DND-41 (cell line): ENCODE measurements around the gene TMC5.

ENCODE experiments used
- ATAC-seq: fragments of 200-7000 bp; cut with Tn5 transposase; 3 replicates; pipeline ENCODE4 v1.9.1; 2021; ENCODE audit warnings: low read depth; ENCODE audit not compliant: insufficient read depth
- DNase-seq: peaks from one replicate; pipeline ENCODE4 v3.0.0-alpha.2; 2020
- H2AFZ ChIP-seq: 2 replicates; pipeline ENCODE4 v1.6.0; 2012; ENCODE audit warnings: low read depth, low read length
- H3K27ac ChIP-seq: 2 replicates; pipeline ENCODE4 v1.5.1; 2012; ENCODE audit warnings: low read length, inconsistent platforms
- H3K27me3 ChIP-seq: fragments of 200-600 bp; sonication (generic); 2 replicates; pipeline ENCODE4 v1.6.0; 2012; ENCODE audit warnings: low read length, mild to moderate bottlenecking, inconsistent platforms; ENCODE audit not compliant: insufficient read depth, poor library complexity
- H3K36me3 ChIP-seq: 2 replicates; pipeline ENCODE4 v1.5.1; 2012; ENCODE audit warnings: low read length, inconsistent platforms; ENCODE audit not compliant: insufficient read depth
- H3K4me1 ChIP-seq: 2 replicates; pipeline ENCODE4 v1.5.1; 2012; ENCODE audit warnings: mild to moderate bottlenecking, low read length; ENCODE audit not compliant: insufficient read depth
- H3K4me2 ChIP-seq: 2 replicates; pipeline ENCODE4 v1.6.0; 2012; ENCODE audit warnings: mild to moderate bottlenecking, moderate library complexity, low read length, inconsistent platforms; ENCODE audit not compliant: insufficient read depth
- H3K4me3 ChIP-seq, 2 experiments: fragments of 200-600 bp in 1 of 2; shearing (Covaris generic) in 1 of 2; 2 replicates each; pipeline ENCODE4 v1.5.1; 2012 to 2016; ENCODE audit warnings: inconsistent platforms in 2 of 2, low read length in 2 of 2, mild to moderate bottlenecking in 2 of 2, low read depth in 1 of 2, moderate library complexity in 1 of 2
- H3K79me2 ChIP-seq: 2 replicates; pipeline ENCODE4 v1.6.0; 2012; ENCODE audit warnings: low read length, inconsistent platforms; ENCODE audit not compliant: insufficient read depth
- H3K9ac ChIP-seq: 2 replicates; pipeline ENCODE4 v1.6.0; 2012; ENCODE audit warnings: low read depth, mild to moderate bottlenecking, inconsistent platforms, low read length, moderate library complexity
- H3K9me3 ChIP-seq: 2 replicates; pipeline ENCODE4 v1.5.1; 2012; ENCODE audit warnings: low read length, moderate library complexity, mild to moderate bottlenecking, inconsistent platforms; ENCODE audit not compliant: insufficient read depth, severe bottlenecking
- H4K20me1 ChIP-seq: 2 replicates; pipeline ENCODE4 v1.6.0; 2012; ENCODE audit warnings: low read length; ENCODE audit not compliant: insufficient read depth
- EZH2 ChIP-seq: IDR thresholded peaks from 3 replicates; pipeline ENCODE4 v1.6.1; 2012; ENCODE audit warnings: borderline replicate concordance, low read depth, mild to moderate bottlenecking, moderate library complexity, low read length, inconsistent platforms; ENCODE audit not compliant: severe bottlenecking
- TF ChIP-seq, protein P1 (sequence below): IDR thresholded peaks from 2 replicates; pipeline ENCODE4 v1.5.1; 2012; ENCODE audit warnings: borderline replicate concordance, low read length, moderate library complexity, mild to moderate bottlenecking; ENCODE audit not compliant: poor library complexity, severe bottlenecking; ENCODE audit errors: extremely low read depth

Gene TMC5

DNA sequence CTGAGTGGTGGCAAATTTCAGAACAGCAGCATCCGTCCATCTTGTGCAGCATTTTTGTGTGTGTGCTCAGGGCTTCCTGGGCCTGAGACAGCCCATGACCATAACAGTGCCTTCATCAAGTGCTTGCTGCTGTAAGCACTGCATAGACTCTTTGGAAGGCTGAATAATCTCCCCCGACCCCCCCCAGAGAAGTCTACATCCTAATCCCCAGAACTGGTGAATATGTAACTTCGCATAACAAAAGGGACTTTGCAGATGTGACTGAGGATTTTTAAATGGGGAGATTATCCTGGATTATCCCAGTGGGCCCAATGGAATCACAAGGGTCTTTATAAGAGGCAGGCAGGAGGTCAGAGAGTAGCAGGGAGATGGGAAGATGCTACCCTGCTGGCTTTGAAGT is 50.6 kb downstream of the TMC5 start:
- Histone ChIP-seq H3K27me3 (no peaks in the 10 kb centered on the region), H3K4me3 (no peak overlapping the region), H3K9ac (no peak overlapping the region), H3K79me2 (no peaks in the 10 kb centered on the region), H3K9me3 (no peaks in the 10 kb centered on the region), H3K27ac (no peak overlapping the region), H3K4me2 (no peak overlapping the region), H3K4me1 (no peaks in the 10 kb centered on the region), H3K36me3 (no peaks in the 10 kb centered on the region), H4K20me1 (no peaks in the 10 kb centered on the region), H2AFZ (no peak overlapping the region)
- DNase-seq (no peak), ATAC-seq (no peak)
- TF ChIP-seq, protein P1, sequence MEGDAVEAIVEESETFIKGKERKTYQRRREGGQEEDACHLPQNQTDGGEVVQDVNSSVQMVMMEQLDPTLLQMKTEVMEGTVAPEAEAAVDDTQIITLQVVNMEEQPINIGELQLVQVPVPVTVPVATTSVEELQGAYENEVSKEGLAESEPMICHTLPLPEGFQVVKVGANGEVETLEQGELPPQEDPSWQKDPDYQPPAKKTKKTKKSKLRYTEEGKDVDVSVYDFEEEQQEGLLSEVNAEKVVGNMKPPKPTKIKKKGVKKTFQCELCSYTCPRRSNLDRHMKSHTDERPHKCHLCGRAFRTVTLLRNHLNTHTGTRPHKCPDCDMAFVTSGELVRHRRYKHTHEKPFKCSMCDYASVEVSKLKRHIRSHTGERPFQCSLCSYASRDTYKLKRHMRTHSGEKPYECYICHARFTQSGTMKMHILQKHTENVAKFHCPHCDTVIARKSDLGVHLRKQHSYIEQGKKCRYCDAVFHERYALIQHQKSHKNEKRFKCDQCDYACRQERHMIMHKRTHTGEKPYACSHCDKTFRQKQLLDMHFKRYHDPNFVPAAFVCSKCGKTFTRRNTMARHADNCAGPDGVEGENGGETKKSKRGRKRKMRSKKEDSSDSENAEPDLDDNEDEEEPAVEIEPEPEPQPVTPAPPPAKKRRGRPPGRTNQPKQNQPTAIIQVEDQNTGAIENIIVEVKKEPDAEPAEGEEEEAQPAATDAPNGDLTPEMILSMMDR: no peak

DNA sequence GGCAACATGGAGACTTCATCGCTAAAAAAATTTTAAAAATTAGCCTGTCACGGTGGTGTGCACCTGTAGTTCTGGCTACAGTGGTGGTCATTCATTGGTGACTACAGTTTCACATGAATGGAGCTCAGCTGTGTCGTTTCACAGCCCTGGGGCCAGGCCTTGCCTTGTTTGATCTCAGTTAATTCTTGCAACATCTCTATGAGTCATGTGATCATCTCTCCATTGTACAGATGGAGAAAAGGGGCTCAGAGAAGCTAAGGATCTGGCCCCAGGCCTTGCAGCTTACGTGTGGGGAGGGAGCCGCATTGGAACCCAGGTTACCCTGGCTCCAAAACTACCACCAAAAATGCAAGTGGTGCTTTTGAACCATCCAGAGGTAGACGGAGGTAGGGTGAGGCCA is 54.8 kb downstream of the TMC5 start:
- H3K9me3 ChIP-seq: no peaks in the 10 kb centered on the region
- ATAC-seq (no peak), DNase-seq (no peak)
- no peak overlapping the region for H3K4me3 ChIP-seq
- no peak overlapping the region for H3K9ac ChIP-seq
- no peak overlapping the region for H3K4me2 ChIP-seq
- H3K27me3 ChIP-seq: no peaks in the 10 kb centered on the region
- H3K4me1 ChIP-seq: no peaks in the 10 kb centered on the region
- H3K79me2 ChIP-seq: no peaks in the 10 kb centered on the region
- H2AFZ ChIP-seq: no peak overlapping the region
- no peaks in the 10 kb centered on the region for H4K20me1 ChIP-seq
- no peaks in the 10 kb centered on the region for H3K36me3 ChIP-seq
- H3K27ac ChIP-seq: no peak overlapping the region
- TF ChIP-seq, protein P1: no peak
- no peak for TF ChIP-seq EZH2

DNA sequence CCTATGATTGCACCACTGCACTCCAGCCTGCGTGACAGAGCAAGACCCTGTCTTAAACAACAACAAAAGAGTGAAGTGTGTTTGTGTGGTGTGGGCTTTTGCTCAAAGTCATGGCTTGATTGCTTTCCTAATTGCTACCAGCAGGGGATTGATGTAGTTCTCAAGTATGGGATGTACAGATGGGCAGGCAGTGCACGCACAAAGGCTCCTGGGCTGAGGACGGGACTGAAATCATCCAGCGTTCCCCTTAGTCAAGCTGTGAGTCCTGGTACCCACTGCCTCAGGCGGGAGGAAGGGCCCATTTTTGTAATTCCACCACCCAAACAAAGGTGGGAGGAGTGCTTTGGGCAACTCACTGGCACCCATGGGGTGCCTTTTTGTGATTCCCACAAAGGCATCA is 56.9 kb downstream of the TMC5 start:
- DNase-seq: no peak
- H3K4me1 ChIP-seq: no peaks in the 10 kb centered on the region
- no peaks in the 10 kb centered on the region for H3K27me3 ChIP-seq
- no peak overlapping the region for H3K4me3 ChIP-seq
- TF ChIP-seq, protein P1: no peak
- TF ChIP-seq EZH2: no peak
- H4K20me1 ChIP-seq: no peaks in the 10 kb centered on the region
- H3K4me2 ChIP-seq: no peak overlapping the region
- H3K36me3 ChIP-seq: no peaks in the 10 kb centered on the region
- no peak overlapping the region for H3K9ac ChIP-seq
- H3K9me3 ChIP-seq: no peaks in the 10 kb centered on the region
- H3K79me2 ChIP-seq: no peaks in the 10 kb centered on the region
- ATAC-seq: no peak
- H3K27ac ChIP-seq: no peak overlapping the region
- no peak overlapping the region for H2AFZ ChIP-seq

DNA sequence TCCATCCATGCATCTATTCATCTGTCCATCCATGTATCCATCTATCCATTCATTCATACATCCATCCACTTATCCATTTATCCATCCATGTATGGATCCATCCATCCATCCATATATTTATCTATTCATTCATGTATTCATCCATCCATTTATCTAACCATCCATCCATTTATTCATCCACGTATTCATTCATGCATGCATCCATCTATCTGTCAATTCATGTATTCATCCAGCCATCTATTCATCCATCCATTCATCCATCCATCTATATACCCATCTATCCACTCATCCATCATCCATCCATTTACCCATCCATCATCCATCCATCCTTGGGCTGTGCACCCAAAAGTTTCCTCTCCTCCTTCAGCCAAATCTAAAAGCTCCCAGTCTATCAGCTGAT is 60.8 kb downstream of the TMC5 start:
- Histone ChIP-seq H3K36me3 (no peaks in the 10 kb centered on the region), H3K27me3 (no peaks in the 10 kb centered on the region), H3K4me1 (no peaks in the 10 kb centered on the region), H4K20me1 (no peaks in the 10 kb centered on the region), H3K9me3 (no peaks in the 10 kb centered on the region), H3K4me3 (no peak overlapping the region), H2AFZ (no peak overlapping the region), H3K4me2 (no peak overlapping the region), H3K27ac (no peak overlapping the region), H3K79me2 (no peaks in the 10 kb centered on the region), H3K9ac (no peak overlapping the region)
- ATAC-seq: no peak
- no peak for TF ChIP-seq EZH2
- TF ChIP-seq, protein P1: no peak
- DNase-seq: no peak
